Measurements from ENCODE around the gene APH1B.

Gene APH1B

GRCh38 chr15:63344731-63345390, 67.5 kb downstream of the APH1B start:
- in situ Hi-C loops (cut with HindIII; ENCODE audit: low sequenced_read_pairs): no loop called here
- TF ChIP-seq CTCF (IDR thresholded peaks at IDR 0.05; ENCODE audit: low read depth, low read length): no peak
- DNase-seq (ENCODE audit: low read depth, low spot score): no peak
- H3K4me3 ChIP-seq (ENCODE audit: low read depth, low read length): no peak overlapping the region

DNA sequence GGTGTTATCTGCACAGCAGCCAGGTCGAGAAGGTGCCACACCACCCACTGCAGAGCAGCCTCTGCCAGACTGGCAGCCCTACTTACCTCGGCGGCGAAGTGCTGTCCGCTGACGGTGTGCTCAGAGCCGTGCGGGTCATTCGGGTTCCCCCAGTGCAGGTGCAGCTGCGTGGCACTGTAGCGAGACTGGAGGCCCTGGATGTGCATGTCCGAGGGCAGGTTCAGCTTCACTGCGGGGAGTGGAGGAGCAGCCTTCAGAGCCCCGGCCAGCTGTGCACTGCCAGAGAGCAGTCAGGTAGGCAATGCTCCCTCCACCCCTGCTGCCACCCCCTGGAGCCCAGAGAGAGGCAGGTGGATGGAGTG, 68.0 kb downstream of the APH1B start:
- in situ Hi-C loops (cut with HindIII; ENCODE audit: low sequenced_read_pairs): no loop called here
- TF ChIP-seq CTCF (IDR thresholded peaks at IDR 0.05; ENCODE audit: low read depth, low read length): no peak
- no peak overlapping the region for H3K4me3 ChIP-seq (ENCODE audit: low read depth, low read length)

DNA sequence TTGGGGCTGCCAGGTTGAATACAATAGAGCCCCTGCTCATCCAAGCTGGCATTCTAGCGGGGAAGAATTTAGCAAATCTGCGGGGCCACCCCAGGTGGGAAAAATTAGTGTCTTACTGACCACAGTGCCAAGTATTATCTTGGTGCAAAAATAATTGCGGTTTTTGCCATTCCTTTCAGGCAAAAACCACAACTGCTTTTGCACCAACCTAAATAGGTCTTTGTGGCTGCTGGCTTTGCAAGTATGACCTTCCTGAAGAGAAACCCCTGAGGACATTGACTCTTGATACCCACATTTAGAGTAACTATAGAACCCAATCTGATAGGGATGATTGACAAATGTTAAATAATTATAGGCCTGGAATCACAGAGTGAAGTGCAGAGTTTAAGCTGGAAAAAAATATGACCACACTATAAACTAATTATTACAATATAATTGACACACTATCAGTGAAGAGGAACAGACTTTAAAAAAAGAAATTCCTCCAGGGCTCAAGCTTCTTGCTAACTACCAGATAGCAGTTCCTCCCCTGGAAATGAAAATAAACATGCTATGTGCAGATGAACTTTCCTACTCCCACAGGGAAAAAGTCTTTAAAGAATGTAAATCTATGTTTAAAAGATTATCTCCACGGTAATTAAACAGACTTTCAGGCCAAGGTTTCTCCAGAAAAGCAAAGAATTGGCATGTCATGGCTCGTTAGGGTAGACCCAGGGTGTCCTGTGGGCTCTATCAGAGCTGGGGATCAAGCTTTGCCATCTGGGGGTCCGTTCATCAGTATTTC, 69.9 kb downstream of the APH1B start:
- in situ Hi-C loops (cut with HindIII; ENCODE audit: low sequenced_read_pairs): no loop called here

More for the DNA sequence above, 68.0 kb downstream of the APH1B start:
- no peak for DNase-seq (ENCODE audit: low read depth, low spot score)

GRCh38 chr15:63348392-63348791, 71.0 kb downstream of the APH1B start:
- H3K4me3 ChIP-seq (ENCODE audit: low read depth, low read length): no peak overlapping the region
- TF ChIP-seq CTCF (IDR thresholded peaks at IDR 0.05; ENCODE audit: low read depth, low read length): no peak
- in situ Hi-C loops (cut with HindIII; ENCODE audit: low sequenced_read_pairs): no loop called here
- peak; percentile 69 for DNase-seq (ENCODE audit: low read depth, low spot score)

More for the DNA sequence above, 69.9 kb downstream of the APH1B start:
- no peak for DNase-seq (ENCODE audit: low read depth, low spot score)
- TF ChIP-seq CTCF (IDR thresholded peaks at IDR 0.05; ENCODE audit: low read depth, low read length): no peak
- no peak overlapping the region for H3K4me3 ChIP-seq (ENCODE audit: low read depth, low read length)

- in situ Hi-C loops (cut with HindIII; ENCODE audit: low sequenced_read_pairs): no loop called here
- DNase-seq (ENCODE audit: low read depth, low spot score): no peak
- no peak overlapping the region for H3K4me3 ChIP-seq (ENCODE audit: low read depth, low read length)
- TF ChIP-seq CTCF (IDR thresholded peaks at IDR 0.05; ENCODE audit: low read depth, low read length): no peak
Observed at GRCh38 chr15:63349156-63349555, 71.8 kb downstream of the APH1B start.

DNA sequence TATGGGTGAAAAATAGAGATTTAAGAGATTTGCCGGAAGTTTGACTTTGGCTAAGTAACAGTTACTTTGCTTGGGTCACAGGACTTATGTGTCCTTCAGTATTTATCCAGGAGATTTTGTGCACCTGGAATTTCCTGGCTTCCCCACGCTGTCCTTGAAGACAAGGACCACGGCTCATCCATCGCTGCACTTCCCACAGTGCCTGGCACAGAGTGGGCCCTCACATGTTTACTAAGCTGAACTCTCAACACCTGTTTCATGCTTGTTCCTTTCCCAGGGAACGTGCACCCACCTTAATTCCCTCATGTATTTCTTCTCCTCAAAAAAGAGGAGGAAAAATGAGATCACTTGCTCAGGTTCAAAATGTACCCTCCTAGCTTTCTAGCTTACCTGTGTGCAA, 72.2 kb downstream of the APH1B start:
- TF ChIP-seq CTCF (IDR thresholded peaks at IDR 0.05; ENCODE audit: low read depth, low read length): no peak
- DNase-seq (ENCODE audit: low read depth, low spot score): no peak
- no peak overlapping the region for H3K4me3 ChIP-seq (ENCODE audit: low read depth, low read length)
- in situ Hi-C loops (cut with HindIII; ENCODE audit: low sequenced_read_pairs): no loop called here
